T-helper 2 cell treated with Interferon-gamma antibody and Interleukin-4, amounts not matched to agents 100 ng/mL and 5 ng/mL, for 36 hours (primary cell): ENCODE data around the gene CD5L. TPM values are rescaled to one million over a fixed set of nuclear protein-coding genes. Genes with fewer than 3 reads are reported as not detected.

Experiments
- intact Hi-C: fragments of 100-400 bp; cut with micrococcal nuclease; formaldehyde crosslinking; loops from one replicate; pipeline ENCODE4 v1.15.1; 2023
- total RNA-seq: library from RNA; stranded (reverse); gene quantifications from 2 replicates; pipeline ENCODE4 v1.2.3, GENCODE V29; 2022

Gene CD5L
- not detected in 2 replicates for total RNA-seq

- intact Hi-C loops = no loop called here
These were observed at the start of gene CD5L for GRCh38 chr1:157841708-157842107. Gene CD5L, minus strand, starts transcription at chr1:157841808. Its CDS starts 107 bp downstream, at chr1:157841701.

GRCh38 chr1:157882580-157882979, 41.0 kb upstream of the CD5L start:
- intact Hi-C loops = no loop called here

DNA sequence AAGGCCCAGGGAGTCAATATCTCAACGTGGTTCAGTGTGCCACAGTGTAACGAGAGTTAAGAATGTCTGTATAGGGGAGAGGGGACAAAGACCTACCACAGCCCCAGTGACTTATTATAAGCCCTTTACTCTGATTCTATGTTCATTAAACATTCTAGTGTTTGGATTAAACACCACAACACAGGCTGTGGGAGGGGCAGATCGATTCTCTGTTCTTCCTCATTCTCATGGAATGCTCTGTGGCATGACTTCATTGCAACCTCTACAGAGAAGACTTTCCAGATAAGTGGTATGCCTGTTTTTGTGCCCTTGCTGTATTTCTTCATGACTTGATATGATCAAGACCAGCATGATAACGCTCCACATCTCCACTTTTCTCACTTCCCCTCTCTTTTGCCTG, 39.0 kb upstream of the CD5L start:
- intact Hi-C loops = no loop called here

DNA sequence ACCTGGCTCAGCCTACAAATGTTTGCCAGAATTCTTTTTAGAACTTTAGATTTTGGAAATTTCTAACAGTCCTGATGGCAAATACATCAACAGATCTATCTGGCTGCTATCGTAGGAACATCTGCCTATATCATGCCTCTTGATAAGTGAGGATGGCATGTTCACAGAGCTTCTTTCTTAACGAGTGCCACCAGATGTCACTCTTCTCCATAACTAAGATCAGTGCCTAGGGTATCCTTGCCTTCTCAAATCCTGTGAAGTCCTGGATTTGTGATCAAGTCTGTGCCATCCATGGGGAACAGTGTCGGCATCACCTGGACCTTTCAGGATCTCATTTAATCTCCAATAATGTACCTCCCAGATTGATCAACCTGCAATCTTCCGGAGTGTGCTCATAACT, 36.5 kb upstream of the CD5L start:
- intact Hi-C loops = no loop called here

DNA sequence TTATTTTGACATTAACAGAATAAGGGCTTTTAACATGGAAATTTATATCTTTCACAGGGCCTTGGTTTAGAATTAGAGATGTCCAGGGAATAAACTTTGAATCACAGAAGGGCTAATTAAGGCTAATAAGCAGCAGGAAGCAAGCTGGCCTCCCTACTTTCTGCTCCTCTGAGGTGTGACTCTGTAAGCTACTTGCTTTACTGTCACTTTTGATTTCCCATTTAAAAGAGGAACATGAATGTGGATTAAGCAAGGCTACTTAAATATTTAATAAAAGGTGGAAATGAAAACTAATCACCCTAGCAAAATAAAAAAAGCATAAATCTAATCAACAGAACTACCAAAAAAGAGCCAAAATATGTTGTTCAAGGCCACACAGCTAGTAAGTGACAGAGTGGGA, 28.9 kb upstream of the CD5L start:
- intact Hi-C loops = no loop called here

GRCh38 chr1:157868654-157869053, 27.0 kb upstream of the CD5L start:
- intact Hi-C loops = no loop called here

DNA sequence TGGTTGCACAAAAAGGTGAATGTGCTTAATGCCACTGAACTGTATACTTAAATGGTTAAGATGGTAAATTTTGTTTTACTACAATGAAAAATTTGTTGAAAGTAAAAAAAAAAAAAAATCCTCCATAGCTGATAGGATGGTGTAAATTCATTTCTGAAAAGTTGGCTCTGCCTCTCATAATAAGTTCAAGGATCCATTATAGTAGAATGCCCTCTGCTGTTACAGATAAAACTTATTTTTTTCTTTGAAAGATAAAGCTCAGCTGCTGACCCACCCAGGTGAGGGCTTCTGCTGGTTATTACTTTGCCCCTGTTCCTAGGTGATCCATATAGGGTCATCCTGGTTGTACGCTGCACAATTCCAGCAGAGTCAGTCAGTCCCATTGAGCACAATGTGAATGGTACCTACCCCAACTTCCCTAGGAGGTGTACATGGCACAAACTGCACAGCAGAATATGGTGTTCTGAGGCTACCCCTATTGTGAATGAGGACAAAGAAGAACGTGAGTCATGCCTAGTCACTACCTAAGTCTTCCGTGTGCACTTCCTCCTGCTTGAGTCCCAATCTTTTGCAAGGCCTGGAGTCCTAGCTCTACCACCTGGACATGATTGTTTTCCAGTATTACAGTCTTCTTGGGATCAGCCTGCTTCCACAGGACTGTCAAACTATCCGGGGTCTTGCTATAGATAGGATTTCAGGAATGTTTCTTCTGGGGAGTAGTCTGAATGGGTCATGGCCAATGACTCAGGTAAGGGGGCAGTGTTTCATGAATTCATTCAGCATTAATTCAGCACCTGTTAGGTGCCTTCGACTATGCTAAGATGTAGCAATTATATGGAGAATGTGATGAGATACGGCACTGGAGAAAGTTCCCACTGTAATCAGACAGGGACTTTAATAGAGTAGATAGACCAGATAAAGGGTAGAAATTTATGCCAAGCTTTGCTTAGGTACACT, 20.8 kb upstream of the CD5L start:
- intact Hi-C loops = no loop called here

DNA sequence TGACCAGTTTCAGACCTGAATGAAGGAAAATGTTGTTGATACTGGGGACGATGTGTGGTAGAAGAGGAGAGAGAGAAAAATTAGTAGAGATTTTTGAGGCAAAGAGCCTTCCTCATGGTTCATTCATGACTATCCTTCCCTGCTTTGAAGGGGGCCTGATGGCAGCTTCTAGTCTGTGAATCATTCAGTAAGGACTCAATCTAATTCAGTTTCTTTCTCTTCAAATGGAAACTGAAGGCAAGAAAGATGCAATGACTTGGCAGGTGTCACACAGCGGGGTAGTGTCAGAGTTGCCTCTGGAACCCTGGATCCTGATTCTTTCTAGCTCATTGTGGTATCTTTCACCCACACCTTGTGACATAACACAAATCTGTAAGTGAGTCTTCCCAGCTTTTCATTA, 14.9 kb upstream of the CD5L start:
- intact Hi-C loops = no loop called here

GRCh38 chr1:157852476-157852875, 10.9 kb upstream of the CD5L start:
- intact Hi-C loops = no loop called here

GRCh38 chr1:157849229-157849875, 7.7 kb upstream of the CD5L start:
- intact Hi-C loops = no loop called here

DNA sequence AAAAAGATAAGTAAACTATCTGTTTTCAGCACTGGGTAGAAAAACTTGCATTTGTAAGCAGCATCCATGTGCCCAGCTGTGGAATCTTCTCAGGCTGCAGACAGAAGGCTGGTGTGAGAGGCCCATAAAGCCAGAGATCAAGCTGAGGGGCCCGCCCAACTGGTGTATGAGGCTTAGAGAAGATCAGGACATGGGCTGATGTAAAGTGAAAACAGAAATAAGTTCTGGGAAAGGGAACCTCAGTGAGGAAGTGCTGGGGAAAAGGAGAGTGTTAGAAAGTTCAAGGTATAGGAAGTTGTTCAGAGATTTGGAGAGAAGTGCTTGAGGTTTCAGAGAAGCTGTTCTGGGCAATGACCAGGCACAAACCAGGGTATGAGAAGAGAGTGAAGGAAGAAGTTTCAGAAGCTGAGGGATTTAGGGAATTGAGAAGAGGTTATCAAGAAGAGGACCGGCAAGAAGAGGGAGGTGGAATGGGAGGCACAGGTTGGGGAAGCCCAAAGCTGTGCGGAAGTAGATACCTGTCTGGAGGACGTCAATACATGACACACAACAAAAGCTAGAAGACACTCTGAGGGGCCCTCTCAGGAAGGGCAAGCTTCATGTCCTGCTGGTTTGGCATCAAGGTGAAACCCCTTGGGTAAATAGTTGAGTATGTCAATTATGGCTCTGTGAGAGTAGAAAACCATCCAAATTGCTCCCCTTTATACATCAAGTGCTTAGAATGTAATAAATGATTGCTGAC, 2.7 kb upstream of the CD5L start:
- intact Hi-C loops = no loop called here

GRCh38 chr1:157842939-157843338, 1.3 kb upstream of the CD5L start:
- intact Hi-C loops = no loop called here

- intact Hi-C loops = no loop called here
These were observed 2.6 kb downstream of the CD5L start for GRCh38 chr1:157838966-157839365.

DNA sequence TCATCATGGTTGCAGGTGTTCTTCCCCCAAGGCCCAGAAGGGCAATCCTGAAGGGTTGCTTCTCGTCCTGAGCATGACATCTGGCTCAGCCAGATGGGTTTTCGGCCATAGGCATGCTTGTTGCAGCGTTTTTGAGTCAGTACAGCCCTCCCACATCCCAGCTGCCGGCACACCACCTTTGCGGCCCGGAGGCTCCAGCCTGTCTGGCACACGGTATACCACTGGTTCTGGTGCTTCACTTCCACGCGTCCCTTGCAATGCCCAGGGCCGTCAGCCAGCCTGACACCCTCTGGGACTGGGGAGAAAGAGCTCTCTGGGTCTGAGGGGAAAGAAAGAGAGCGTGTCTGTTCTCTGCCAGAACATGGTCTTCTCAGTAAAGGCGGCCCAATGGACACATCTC, 7.2 kb downstream of the CD5L start:
- intact Hi-C loops = no loop called here

DNA sequence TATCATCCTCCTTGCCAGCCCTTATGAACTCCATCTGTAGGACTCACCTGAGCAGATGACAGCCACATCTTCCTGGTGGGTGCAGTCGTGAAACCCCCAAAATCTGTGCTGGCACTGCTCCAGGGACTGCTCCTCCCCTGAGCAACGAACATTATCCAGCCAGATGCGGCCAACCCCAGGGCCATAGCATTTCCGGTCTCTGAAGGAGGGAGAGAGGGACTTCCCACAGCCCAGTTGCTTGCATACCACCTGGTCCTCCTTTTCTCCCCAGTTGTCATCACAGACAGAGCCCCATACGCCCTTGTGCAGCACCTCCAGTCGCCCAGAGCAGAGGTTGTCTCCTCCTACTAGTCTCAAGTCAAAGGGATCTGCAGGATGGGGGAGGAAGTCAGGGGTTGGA, 8.5 kb downstream of the CD5L start:
- intact Hi-C loops = no loop called here

DNA sequence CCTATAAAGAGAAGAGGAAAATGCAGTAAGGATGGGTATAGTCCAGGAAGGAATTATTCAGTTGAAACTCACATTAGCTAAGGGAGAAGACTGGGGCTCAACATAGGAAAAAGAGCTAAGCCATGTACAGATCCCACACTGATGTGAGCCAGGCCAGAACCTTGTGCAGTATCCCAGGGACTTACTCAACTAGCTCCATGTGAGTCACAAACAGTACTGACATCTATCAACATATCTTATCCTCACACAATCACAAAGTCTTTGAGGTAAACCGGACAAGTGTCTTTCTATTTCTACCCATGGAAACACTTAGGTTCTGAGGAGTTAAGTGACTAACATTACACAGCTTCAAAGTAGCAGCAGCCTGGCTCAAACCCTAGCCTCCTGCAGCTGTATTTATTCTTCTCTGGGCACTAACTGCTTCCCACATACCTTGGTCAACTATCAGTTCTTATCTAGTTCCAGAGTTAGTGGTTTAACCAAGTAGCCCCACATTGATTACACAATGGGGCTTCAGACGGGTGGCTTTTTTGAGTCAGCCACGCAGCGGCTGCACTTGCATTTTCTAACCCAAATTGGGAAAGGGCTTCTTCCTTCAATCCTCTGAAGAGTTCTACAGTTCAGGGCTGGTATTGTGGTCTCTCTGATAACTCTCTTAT, 9.5 kb downstream of the CD5L start:
- intact Hi-C loops = no loop called here

DNA sequence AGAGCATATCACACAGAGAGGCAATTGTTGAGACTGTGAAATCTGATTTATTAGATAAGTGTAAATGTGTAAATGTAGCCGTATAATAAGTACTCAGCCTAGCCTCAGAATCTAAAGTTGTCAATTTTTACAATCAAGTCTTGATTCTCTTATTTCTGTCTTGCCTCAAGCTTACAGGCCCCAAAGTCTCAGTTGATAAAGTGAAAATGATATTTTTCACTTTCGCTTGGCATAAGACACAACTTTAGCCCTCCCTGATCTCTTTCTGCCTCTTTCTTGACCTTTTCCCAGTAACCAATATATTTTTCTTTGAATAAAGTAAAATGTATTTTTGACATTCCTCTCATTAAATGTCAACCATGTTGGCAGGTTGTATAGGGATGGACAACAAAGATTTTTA, 10.7 kb downstream of the CD5L start:
- intact Hi-C loops = no loop called here

DNA sequence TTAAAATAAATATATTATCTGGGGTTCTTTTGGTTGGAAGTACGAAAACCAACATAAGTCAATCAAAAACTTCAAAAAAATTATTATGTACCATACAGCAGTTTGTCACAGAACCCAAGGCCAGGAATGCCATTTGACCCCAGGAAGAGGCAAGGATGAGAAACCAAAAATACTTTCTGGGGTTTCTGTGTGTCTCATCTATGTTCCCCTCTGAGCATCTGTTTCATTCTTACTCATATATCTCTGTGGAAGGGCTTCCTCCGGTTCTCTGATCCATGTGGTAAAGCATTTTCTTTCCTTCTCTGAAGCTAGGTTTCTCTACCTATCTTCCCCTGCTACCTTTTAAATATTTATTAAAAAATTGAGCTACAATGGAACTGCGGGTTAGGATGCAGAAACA, 11.9 kb downstream of the CD5L start:
- intact Hi-C loops = no loop called here

- intact Hi-C loops = no loop called here
These were observed 12.4 kb downstream of the CD5L start for GRCh38 chr1:157829210-157829609.

- intact Hi-C loops = no loop called here
These were observed 21.3 kb downstream of the CD5L start for GRCh38 chr1:157820299-157820698.

DNA sequence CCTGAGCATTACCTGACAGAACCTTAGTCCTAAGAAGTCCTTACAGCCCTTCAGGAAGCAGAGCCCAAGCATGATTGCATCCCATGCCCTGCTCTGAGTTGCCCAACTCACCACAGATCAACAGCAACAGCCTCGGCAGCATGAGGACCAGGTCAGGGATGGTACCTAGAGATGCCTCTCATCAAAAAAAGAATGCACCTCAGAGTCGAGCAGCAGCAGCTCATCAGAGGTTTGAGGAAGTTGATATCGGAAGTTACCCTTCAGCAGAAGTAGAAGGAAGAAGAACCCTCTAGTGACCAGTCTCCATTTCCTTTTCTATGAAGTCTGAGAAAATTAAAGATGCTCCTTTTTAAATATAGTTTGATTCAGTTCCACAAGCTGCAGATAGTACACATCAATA, 21.7 kb downstream of the CD5L start, which contains the start of gene FCRL1:
TSS of gene FCRL1 (minus strand) at position 225 of the 400 bp plus-strand sequence. CDS start at position 142, 83 bp downstream.
- intact Hi-C loops = no loop called here
